Measurements from ENCODE around the gene RBMS3. TPM values are rescaled to one million over a fixed set of nuclear protein-coding genes. Genes with fewer than 3 reads are reported as not detected.

The RBMS3 gene
- total and polyA plus RNA-seq, 2 experiments from 2014 or later = 3.2 to 7.4 TPM

GRCh38 chr3:29334706-29335105 lies 53.8 kb downstream of the RBMS3 start:
- Mint-ChIP-seq H3K4me1 (peaks cover 28% of the 10 kb centered on the region), H3K36me3 (ENCODE audit: low read depth) (no peaks in the 10 kb centered on the region), H3K4me3 (no peak overlapping the region), H3K27ac (no peak overlapping the region), H3K9me3 (no peaks in the 10 kb centered on the region), H3K27me3 (ENCODE audit: insufficient read depth, low read depth, poor library complexity) (peaks cover 3% of the 10 kb centered on the region)
- H3K9me2 ChIP-seq (ENCODE audit: insufficient read depth) = no peaks in the 10 kb centered on the region
- no peak overlapping the region for H2AFZ ChIP-seq
- no peaks in the 10 kb centered on the region for H3K27me3 ChIP-seq (ENCODE audit: insufficient read depth)
- ATAC-seq (no peak), DNase-seq (ENCODE audit: low spot score) (no peak)
- H3K79me2 ChIP-seq (replicated peaks; ENCODE audit: insufficient read depth) = no peaks in the 10 kb centered on the region
- no peak overlapping the region for H3K4me2 ChIP-seq
- H4K20me1 ChIP-seq (replicated peaks; ENCODE audit: insufficient read depth) = no peaks in the 10 kb centered on the region
- no peak overlapping the region for H3K27ac ChIP-seq (ENCODE audit: low read depth)
- TF ChIP-seq ZNF114 (CRISPR knock-in tag; IDR thresholded peaks at IDR 0.05) = no peak
- TF ChIP-seq JUNB (IDR thresholded peaks at IDR 0.05; ENCODE audit: unreplicated experiment) = no peak
- no peak for TF ChIP-seq CREB1 (CRISPR knock-in tag; IDR thresholded peaks at IDR 0.05; ENCODE audit: low read depth)
- H3K36me3 ChIP-seq (ENCODE audit: insufficient read depth) = no peaks in the 10 kb centered on the region
- no peak overlapping the region for H3K4me3 ChIP-seq
- no peaks in the 10 kb centered on the region for H3F3A ChIP-seq (replicated peaks; ENCODE audit: low read depth)
- H3K4me1 ChIP-seq (ENCODE audit: insufficient read depth) = peaks cover 22% of the 10 kb centered on the region

GRCh38 chr3:29335438-29335837 lies 54.6 kb downstream of the RBMS3 start:
- H3K27me3 ChIP-seq (ENCODE audit: insufficient read depth) = no peaks in the 10 kb centered on the region
- H3K9me2 ChIP-seq (ENCODE audit: insufficient read depth) = no peaks in the 10 kb centered on the region
- H4K20me1 ChIP-seq (replicated peaks; ENCODE audit: insufficient read depth) = no peaks in the 10 kb centered on the region
- peaks cover 22% of the 10 kb centered on the region for H3K4me1 ChIP-seq (ENCODE audit: insufficient read depth)
- H3K36me3 ChIP-seq (ENCODE audit: insufficient read depth) = no peaks in the 10 kb centered on the region
- DNase-seq (ENCODE audit: low spot score) (peak; percentile 45), ATAC-seq (peak; percentile 83)
- H3K36me3 Mint-ChIP-seq (ENCODE audit: low read depth) = no peaks in the 10 kb centered on the region
- no peaks in the 10 kb centered on the region for H3K9me3 Mint-ChIP-seq
- peak overlapping the region; percentile 34; the same call in 1 of the 2 replicates for H3K27ac ChIP-seq (ENCODE audit: low read depth)
- TF ChIP-seq CREB1 (CRISPR knock-in tag; IDR thresholded peaks at IDR 0.05; ENCODE audit: low read depth) = no peak
- no peak for TF ChIP-seq JUNB (IDR thresholded peaks at IDR 0.05; ENCODE audit: unreplicated experiment)
- TF ChIP-seq, protein P1, sequence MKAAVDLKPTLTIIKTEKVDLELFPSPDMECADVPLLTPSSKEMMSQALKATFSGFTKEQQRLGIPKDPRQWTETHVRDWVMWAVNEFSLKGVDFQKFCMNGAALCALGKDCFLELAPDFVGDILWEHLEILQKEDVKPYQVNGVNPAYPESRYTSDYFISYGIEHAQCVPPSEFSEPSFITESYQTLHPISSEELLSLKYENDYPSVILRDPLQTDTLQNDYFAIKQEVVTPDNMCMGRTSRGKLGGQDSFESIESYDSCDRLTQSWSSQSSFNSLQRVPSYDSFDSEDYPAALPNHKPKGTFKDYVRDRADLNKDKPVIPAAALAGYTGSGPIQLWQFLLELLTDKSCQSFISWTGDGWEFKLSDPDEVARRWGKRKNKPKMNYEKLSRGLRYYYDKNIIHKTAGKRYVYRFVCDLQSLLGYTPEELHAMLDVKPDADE (IDR thresholded peaks at IDR 0.05) = no peak
- no peak for TF ChIP-seq ZNF331 (CRISPR knock-in tag; IDR thresholded peaks at IDR 0.05; ENCODE audit: low read depth)
- no peak for TF ChIP-seq NANOG (IDR thresholded peaks at IDR 0.05; ENCODE audit: borderline replicate concordance)
- no peak for TF ChIP-seq ZNF114 (CRISPR knock-in tag; IDR thresholded peaks at IDR 0.05)
- no peaks in the 10 kb centered on the region for H3F3A ChIP-seq (replicated peaks; ENCODE audit: low read depth)
- H3K79me2 ChIP-seq (replicated peaks; ENCODE audit: insufficient read depth) = no peaks in the 10 kb centered on the region
- peaks cover 3% of the 10 kb centered on the region for H3K27me3 Mint-ChIP-seq (ENCODE audit: insufficient read depth, low read depth, poor library complexity)
- no peak overlapping the region for H3K4me3 Mint-ChIP-seq
- H3K4me1 Mint-ChIP-seq = peaks cover 28% of the 10 kb centered on the region
- peak overlapping the region; percentile 81 for H3K27ac Mint-ChIP-seq
- 0 out of 2 replicates have a peak overlapping the region, but pooled peaks have one; percentile 0 for H3K4me2 ChIP-seq
- no peak overlapping the region for H2AFZ ChIP-seq
- H3K4me3 ChIP-seq = no peak overlapping the region

- peak overlapping the region; percentile 81 for H3K27ac Mint-ChIP-seq
- H3K9me3 Mint-ChIP-seq = no peaks in the 10 kb centered on the region
- ATAC-seq = no peak
- peaks cover 22% of the 10 kb centered on the region for H3K4me1 ChIP-seq (ENCODE audit: insufficient read depth)
- H3K36me3 Mint-ChIP-seq (ENCODE audit: low read depth) = no peaks in the 10 kb centered on the region
- H3K27ac ChIP-seq (ENCODE audit: low read depth) = no peak overlapping the region; the same call in 1 of the 2 replicates
- peaks cover 28% of the 10 kb centered on the region for H3K4me1 Mint-ChIP-seq
- H3K4me2 ChIP-seq = 0 out of 2 replicates have a peak overlapping the region, but pooled peaks have one; percentile 0
- peaks cover 3% of the 10 kb centered on the region for H3K27me3 Mint-ChIP-seq (ENCODE audit: insufficient read depth, low read depth, poor library complexity)
- no peaks in the 10 kb centered on the region for H4K20me1 ChIP-seq (replicated peaks; ENCODE audit: insufficient read depth)
- no peak overlapping the region for H3K4me3 Mint-ChIP-seq
- H3K79me2 ChIP-seq (replicated peaks; ENCODE audit: insufficient read depth) = no peaks in the 10 kb centered on the region
- H3K36me3 ChIP-seq (ENCODE audit: insufficient read depth) = no peaks in the 10 kb centered on the region
- no peaks in the 10 kb centered on the region for H3K9me2 ChIP-seq (ENCODE audit: insufficient read depth)
- no peaks in the 10 kb centered on the region for H3F3A ChIP-seq (replicated peaks; ENCODE audit: low read depth)
- H2AFZ ChIP-seq = no peak overlapping the region
- no peaks in the 10 kb centered on the region for H3K27me3 ChIP-seq (ENCODE audit: insufficient read depth)
- no peak overlapping the region for H3K4me3 ChIP-seq
- DNase-seq (ENCODE audit: low spot score) = no peak
- TF ChIP-seq JUNB (IDR thresholded peaks at IDR 0.05; ENCODE audit: unreplicated experiment) (no peak), STAT1 (IDR thresholded peaks at IDR 0.05; ENCODE audit: unreplicated experiment) (no peak), EZH2 (IDR thresholded peaks at IDR 0.05; ENCODE audit: low read depth, unreplicated experiment) (no peak), POLR2AphosphoS5 (IDR thresholded peaks at IDR 0.05; ENCODE audit: low read depth) (no peak), ZNF331 (CRISPR knock-in tag; IDR thresholded peaks at IDR 0.05; ENCODE audit: low read depth) (no peak)
- TF ChIP-seq, protein P2, sequence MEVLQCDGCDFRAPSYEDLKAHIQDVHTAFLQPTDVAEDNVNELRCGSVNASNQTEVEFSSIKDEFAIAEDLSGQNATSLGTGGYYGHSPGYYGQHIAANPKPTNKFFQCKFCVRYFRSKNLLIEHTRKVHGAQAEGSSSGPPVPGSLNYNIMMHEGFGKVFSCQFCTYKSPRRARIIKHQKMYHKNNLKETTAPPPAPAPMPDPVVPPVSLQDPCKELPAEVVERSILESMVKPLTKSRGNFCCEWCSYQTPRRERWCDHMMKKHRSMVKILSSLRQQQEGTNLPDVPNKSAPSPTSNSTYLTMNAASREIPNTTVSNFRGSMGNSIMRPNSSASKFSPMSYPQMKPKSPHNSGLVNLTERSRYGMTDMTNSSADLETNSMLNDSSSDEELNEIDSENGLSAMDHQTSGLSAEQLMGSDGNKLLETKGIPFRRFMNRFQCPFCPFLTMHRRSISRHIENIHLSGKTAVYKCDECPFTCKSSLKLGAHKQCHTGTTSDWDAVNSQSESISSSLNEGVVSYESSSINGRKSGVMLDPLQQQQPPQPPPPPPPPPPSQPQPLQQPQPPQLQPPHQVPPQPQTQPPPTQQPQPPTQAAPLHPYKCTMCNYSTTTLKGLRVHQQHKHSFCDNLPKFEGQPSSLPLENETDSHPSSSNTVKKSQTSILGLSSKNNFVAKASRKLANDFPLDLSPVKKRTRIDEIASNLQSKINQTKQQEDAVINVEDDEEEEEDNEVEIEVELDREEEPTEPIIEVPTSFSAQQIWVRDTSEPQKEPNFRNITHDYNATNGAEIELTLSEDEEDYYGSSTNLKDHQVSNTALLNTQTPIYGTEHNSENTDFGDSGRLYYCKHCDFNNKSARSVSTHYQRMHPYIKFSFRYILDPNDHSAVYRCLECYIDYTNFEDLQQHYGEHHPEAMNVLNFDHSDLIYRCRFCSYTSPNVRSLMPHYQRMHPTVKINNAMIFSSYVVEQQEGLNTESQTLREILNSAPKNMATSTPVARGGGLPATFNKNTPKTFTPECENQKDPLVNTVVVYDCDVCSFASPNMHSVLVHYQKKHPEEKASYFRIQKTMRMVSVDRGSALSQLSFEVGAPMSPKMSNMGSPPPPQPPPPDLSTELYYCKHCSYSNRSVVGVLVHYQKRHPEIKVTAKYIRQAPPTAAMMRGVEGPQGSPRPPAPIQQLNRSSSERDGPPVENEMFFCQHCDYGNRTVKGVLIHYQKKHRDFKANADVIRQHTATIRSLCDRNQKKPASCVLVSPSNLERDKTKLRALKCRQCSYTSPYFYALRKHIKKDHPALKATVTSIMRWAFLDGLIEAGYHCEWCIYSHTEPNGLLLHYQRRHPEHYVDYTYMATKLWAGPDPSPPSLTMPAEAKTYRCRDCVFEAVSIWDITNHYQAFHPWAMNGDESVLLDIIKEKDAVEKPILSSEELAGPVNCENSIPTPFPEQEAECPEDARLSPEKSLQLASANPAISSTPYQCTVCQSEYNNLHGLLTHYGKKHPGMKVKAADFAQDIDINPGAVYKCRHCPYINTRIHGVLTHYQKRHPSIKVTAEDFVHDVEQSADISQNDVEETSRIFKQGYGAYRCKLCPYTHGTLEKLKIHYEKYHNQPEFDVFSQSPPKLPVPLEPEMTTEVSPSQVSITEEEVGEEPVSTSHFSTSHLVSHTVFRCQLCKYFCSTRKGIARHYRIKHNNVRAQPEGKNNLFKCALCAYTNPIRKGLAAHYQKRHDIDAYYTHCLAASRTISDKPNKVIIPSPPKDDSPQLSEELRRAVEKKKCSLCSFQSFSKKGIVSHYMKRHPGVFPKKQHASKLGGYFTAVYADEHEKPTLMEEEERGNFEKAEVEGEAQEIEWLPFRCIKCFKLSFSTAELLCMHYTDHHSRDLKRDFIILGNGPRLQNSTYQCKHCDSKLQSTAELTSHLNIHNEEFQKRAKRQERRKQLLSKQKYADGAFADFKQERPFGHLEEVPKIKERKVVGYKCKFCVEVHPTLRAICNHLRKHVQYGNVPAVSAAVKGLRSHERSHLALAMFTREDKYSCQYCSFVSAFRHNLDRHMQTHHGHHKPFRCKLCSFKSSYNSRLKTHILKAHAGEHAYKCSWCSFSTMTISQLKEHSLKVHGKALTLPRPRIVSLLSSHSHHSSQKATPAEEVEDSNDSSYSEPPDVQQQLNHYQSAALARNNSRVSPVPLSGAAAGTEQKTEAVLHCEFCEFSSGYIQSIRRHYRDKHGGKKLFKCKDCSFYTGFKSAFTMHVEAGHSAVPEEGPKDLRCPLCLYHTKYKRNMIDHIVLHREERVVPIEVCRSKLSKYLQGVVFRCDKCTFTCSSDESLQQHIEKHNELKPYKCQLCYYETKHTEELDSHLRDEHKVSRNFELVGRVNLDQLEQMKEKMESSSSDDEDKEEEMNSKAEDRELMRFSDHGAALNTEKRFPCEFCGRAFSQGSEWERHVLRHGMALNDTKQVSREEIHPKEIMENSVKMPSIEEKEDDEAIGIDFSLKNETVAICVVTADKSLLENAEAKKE (CRISPR knock-in tag; IDR thresholded peaks at IDR 0.05) = no peak
These were observed 55.1 kb downstream of the RBMS3 start for GRCh38 chr3:29335943-29336342.
